GM18498 (cell line): ENCODE data around the gene IL20.
"Not testable (repeated sequence)": the region's sequence is repeated elsewhere in the genome, so short reads cannot be mapped to it uniquely, and the experiment has no call there.

Source experiments
- ATAC-seq: cut with Tn5 transposase; IDR thresholded peaks from one replicate; pipeline ENCODE4 v1.9.1; 2021; ENCODE audit warnings: mild to moderate bottlenecking, moderate library complexity; ENCODE audit not compliant: unreplicated experiment

The IL20 gene

GRCh38 chr1:206841609-206842323 is 23.7 kb upstream of the IL20 start:
- no peak for ATAC-seq

DNA sequence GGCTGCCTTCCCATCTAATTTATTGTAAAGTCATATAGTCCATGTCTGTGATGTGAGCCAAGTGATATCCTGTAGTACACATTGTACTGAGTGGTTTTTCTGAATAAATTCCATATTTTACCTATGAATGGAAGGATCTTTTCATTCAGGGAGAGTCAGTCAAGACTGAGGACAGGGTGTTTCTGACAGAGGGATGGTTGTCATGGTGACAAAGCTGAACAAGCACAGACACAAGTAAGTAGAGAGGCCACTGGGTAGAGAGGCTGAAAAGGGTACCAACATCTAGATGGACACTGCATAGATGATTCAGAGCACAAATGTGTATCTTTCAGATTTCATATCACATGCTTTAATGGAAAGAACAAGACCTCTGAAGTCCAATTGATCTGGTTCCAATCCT is 22.6 kb upstream of the IL20 start:
- ATAC-seq: no peak

DNA sequence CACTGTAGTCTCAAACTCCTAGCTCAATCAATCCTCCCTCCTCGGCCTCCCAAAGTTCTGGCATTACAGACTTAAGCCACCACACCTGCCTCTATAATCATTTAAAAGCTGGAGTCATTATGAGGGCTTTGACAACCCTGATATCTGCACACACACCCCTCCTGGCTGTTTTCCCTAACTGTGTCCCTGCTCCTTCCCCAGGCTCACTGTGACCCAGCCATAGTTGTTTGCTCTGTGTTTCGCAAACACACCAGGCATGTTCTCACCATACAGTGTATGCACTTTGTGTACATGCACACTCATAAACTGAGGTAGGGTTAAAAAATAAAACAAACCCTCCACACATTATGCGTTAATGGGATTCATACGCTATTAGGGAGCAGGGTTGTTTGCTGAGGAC is 21.8 kb upstream of the IL20 start:
- no peak for ATAC-seq

DNA sequence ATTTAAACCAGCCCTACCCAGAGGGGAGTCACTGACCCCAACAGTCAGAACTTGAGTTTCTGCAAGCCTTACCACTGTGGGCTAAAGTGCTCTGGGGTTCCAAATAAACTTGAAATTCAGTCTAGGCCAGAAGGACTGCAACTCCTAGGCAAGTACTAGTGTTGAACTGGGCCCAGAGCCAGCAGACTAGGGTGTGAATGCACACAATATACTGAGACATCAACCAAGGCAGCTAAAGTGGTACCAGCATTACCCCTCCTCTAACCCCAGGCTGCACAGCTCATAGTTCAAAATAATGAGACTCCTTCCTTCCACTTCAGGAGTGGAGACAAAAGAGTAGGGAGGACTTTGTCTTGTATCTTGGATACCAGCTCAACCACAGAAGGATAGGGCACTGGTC is 18.9 kb upstream of the IL20 start:
- no peak for ATAC-seq

DNA sequence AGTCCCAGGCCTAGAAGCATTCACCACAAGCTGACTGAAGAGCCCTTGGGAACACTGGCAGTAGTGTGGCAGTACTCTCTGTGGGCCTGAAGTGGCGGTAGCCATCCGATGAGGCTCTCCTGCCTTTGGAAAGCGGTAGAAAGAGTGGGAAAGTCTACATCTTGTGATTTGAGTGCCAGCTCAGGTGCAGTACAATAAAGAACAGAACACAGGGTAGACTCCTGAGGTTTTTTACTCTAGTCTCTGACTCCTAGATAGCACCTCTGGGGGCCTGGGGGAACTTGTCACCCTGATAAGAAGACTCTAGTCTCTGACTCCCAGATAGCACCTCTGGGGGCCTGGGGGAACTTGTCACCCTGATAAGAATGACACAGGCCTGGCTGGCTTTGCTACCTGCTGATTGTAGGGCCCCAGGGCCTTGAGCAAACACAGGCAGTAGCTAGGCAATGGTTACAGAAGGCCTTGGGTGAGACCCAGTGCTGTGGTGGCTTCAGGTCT is 18.0 kb upstream of the IL20 start:
- ATAC-seq: no peak

GRCh38 chr1:206847946-206848345 is 17.5 kb upstream of the IL20 start:
- no peak for ATAC-seq

DNA sequence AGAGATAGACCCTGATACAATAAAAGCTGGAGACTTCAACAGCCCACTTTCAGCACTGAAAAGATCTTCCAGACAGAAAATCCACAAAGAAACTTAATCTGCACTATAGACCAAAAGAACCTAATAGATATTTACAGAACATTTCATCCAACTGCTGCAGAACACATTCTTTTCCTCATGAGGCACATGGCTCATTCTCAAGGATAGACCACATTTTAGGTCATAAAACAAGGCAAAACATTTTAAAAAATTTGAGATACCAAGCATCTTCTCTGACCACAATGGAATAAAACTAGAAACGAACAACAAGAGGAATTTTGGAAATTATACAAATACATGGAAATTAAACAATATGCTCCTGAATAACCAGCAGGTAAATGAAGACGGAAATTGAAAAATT is 15.0 kb upstream of the IL20 start:
- no peak for ATAC-seq

DNA sequence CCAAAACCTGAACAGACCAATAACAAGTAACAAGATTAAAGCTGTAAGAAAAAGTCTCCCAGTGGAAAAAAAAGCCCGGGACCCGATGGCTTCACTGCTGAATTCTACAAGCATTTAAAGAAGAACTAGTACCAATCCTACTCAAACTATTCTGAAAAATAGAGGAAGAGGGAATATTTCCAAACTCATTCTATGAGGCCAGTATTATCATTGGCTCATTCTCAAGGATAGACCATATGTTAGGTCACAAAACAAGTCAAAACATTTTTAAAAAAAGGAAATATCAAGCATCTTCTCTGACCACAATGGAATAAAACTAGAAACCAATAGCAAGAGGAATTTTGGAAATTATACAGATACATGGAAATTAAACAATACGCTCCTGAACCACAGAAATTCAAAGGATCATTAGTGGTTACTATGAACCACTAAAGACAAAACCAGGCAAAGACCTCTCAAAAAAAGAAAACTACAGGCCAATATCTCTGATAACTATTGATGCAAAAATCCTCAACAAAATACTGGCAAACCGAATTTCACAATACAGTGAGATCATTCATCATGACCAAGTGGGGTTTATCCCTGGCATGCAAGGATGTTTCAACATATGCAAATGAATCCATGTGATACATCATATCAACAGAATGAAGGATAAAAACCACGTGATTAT is 13.9 kb upstream of the IL20 start:
- ATAC-seq: no peak

DNA sequence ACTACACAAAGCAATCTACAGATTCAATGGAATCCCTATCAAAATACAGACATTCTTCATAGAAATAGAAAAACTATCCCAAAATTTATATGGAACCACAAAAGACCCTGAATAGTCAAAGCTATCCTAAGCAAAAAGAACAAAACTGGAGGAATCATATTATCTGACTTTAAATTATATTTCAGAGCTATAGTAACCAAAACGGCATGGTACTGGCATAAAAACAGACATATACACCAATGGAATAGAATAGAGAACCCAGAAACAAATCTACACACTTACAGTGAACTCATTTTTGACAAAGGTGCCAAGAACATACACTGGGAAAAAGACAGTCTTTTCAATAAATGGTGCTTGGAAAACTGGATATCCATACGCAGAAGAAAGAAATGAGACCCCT is 12.8 kb upstream of the IL20 start:
- not testable (repeated sequence) for ATAC-seq

GRCh38 chr1:206853696-206854095 is 11.7 kb upstream of the IL20 start:
- ATAC-seq: not testable (repeated sequence)

DNA sequence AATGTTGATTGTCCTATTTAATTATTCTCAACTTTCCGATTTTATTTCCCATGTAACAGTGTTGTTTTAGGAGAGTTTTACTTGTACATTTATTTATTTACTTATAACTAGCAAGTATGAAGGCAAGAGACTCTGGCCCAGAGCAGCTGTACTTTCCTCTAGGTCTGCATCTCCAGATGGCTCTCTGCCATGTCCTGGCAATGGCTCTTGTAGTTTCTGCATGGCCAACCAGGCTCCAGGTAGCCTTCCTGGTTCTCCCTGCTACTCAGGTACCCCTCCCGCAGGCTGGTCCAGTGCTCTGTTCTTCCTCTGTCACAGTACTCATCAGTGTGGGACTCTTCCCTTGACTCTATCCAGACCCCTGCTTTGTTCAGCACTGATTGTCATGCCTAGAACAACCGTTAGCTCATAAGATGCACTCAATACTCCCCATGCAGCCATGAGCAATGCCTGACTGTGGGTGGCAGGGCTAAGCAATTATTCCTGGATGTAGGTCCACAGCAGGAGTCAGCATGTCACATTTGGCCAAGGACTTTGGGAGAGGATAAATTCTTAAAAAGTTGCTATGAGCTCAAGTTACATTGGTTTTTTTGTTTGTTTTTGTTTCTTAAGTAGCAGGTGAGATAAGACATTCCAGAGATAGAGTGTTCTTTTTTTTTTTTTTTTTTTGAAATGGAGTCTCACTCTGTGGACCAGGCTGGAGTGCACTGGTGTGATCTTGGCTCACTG is 10.9 kb upstream of the IL20 start:
- no peak for ATAC-seq

GRCh38 chr1:206855859-206856258 is 9.6 kb upstream of the IL20 start:
- ATAC-seq: no peak

GRCh38 chr1:206856674-206857464 is 8.6 kb upstream of the IL20 start:
- no peak for ATAC-seq

GRCh38 chr1:206859082-206859521 is 6.3 kb upstream of the IL20 start:
- no peak for ATAC-seq

DNA sequence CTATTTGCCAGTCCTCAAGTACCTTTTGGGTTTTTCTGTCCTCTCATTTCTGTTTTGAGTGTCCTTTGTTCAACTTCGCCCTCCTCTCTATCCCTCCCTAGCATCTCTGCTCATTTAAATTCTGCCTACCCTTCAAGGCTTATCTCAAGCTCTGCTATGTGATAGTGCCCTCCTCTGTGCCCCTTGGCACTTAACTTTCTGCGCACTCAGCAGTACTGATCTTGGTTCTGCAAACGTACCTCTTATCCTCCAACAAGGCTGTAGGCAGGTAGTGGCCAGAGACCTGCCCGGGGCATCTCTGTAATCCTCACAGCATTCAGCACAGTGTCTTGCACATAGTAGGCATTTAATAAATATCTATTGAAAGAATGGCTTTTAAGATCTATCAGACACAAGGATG is 5.3 kb upstream of the IL20 start:
- ATAC-seq: no peak

- ATAC-seq: no peak
Measured at GRCh38 chr1:206863266-206863665, 2.2 kb upstream of the IL20 start.

DNA sequence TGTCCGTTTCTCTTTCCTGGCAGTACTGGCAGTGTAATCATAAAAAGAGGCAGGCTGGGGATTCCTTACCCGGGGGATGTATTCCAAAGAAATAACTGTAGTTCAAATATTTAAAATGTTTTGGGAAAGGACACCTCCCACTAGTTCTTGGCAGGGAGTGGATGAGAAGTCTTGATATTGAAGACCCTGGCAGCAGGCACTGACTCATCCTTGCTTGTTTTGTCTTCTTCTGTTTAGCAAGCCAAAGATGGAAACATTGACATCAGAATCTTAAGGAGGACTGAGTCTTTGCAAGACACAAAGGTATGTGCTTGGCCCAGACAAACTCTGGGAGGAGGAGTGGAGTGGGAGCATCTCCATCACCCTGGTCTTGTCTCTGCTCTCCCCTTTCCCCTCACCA is 639 bp downstream of the IL20 start:
- no peak for ATAC-seq

DNA sequence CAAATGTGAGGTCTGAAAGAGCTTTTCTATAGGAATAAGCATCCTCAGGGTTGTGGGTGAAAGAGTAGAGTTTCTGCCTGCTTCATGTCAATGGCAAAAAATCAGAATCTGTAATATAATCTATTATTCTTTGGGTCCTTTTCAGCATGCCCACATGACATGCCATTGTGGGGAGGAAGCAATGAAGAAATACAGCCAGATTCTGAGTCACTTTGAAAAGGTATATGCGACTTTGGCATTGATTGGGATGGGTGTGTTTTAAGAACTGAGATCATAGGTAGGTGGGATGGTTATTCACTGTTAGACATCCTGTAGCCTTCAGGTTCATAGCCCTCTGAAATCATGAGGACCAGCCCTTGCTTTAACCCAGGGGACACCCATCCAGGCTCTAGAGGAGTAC is 1.8 kb downstream of the IL20 start:
- ATAC-seq: no peak

- no peak for ATAC-seq
Measured at GRCh38 chr1:206867716-206868115, 2.3 kb downstream of the IL20 start.

- no peak for ATAC-seq
Measured at GRCh38 chr1:206868264-206868663, 2.8 kb downstream of the IL20 start.

DNA sequence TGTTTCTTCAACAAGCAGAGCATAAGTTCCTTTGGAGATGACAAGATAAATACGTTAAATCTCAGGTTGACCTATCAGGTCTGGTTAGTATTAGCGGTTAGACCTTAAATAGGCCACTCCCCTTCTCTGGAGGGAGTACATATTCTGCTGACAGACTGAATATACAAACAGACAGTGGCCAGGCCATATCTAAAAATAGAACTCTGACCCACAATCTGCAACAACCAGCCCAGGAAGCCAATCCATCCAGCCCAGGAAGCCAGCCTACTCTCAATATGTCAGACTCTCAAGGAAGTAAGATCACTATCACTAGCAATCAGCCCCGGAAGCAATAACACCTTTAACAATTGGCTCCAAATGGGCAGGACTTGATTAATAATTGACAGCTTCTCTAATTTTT is 6.7 kb downstream of the IL20 start:
- no peak for ATAC-seq
